OCI-LY7 (cell line): ENCODE measurements around the gene DLGAP1. TPM values are rescaled to one million over a fixed set of nuclear protein-coding genes. Genes with fewer than 3 reads are reported as not detected.

Source experiments
- BruUV-seq: library from RNA; stranded (reverse); fragments of 400-500 nt; replicated peaks from 2 replicates; lab custom pipeline; 2021; lab: Mats Ljungman, UMichigan
- CTCF ChIA-PET: fragments of 300-600 bp; sonication (Branson Sonifier 250); formaldehyde crosslinking; loops from one replicate; lab custom pipeline; 2022; ENCODE audit warnings: antibody characterized with exemption; ENCODE audit not compliant: unreplicated experiment; lab: Charles Lee
- POLR2A ChIA-PET: fragments of 300-600 bp; sonication (Branson Sonifier 250); formaldehyde crosslinking; loops from one replicate; lab custom pipeline; 2022; ENCODE audit warnings: antibody characterized with exemption; lab: Charles Lee
- DNase-seq: peaks from one replicate; pipeline ENCODE4 v3.0.0-alpha.2; 2015; ENCODE audit warnings: low spot score
- H2AFZ ChIP-seq: fragments of 200-600 bp; sonication (generic), shearing (Covaris generic); 2 replicates; pipeline ENCODE4 v1.6.1; 2014; ENCODE audit warnings: mild to moderate bottlenecking, antibody characterized with exemption, low read length, moderate library complexity
- H3K27ac ChIP-seq: fragments of 200-600 bp; sonication (generic); 2 replicates; pipeline ENCODE4 v1.5.1; 2014; ENCODE audit warnings: mixed run types, low read depth, mild to moderate bottlenecking, moderate library complexity, low read length, inconsistent platforms; ENCODE audit not compliant: poor library complexity, severe bottlenecking
- H3K36me3 ChIP-seq: fragments of 200-600 bp; sonication (generic); 2 replicates; pipeline ENCODE4 v1.6.1; 2014; ENCODE audit warnings: mild to moderate bottlenecking, antibody characterized with exemption, low read length, moderate library complexity, mixed read lengths; ENCODE audit not compliant: insufficient read depth
- H3K4me1 ChIP-seq: fragments of 200-600 bp; sonication (generic); 2 replicates; pipeline ENCODE4 v1.5.1; 2014; ENCODE audit warnings: mild to moderate bottlenecking, low read length; ENCODE audit not compliant: insufficient read depth, poor library complexity, severe bottlenecking
- H3K4me2 ChIP-seq: fragments of 200-600 bp; sonication (generic); 2 replicates; pipeline ENCODE4 v1.6.1; 2014; ENCODE audit warnings: mild to moderate bottlenecking, low read length
- H3K4me3 ChIP-seq: fragments of 200-600 bp; sonication (generic); 2 replicates; pipeline ENCODE4 v1.5.1; 2014; ENCODE audit warnings: mild to moderate bottlenecking, low read depth, low read length; ENCODE audit not compliant: poor library complexity, severe bottlenecking
- H3K79me2 ChIP-seq: fragments of 200-600 bp; sonication (generic); 2 replicates; pipeline ENCODE4 v1.6.1; 2016; ENCODE audit warnings: low read depth, mild to moderate bottlenecking, low read length, moderate library complexity, mixed read lengths; ENCODE audit not compliant: insufficient read depth
- H3K9me2 ChIP-seq: fragments of 200-600 bp; sonication (generic); 2 replicates; pipeline ENCODE4 v1.6.1; 2016; ENCODE audit warnings: mild to moderate bottlenecking, low read length, mixed read lengths; ENCODE audit not compliant: insufficient read depth
- H3K9me3 ChIP-seq: fragments of 200-600 bp; sonication (generic); 2 replicates; pipeline ENCODE4 v1.6.1; 2014; ENCODE audit warnings: mild to moderate bottlenecking, mixed run types, low read length, mixed read lengths
- H4K20me1 ChIP-seq: fragments of 200-600 bp; sonication (generic); 2 replicates; pipeline ENCODE4 v1.6.1; 2014; ENCODE audit warnings: mild to moderate bottlenecking, antibody characterized with exemption, low read length, moderate library complexity, mixed read lengths; ENCODE audit not compliant: insufficient read depth
- EZH2phosphoT487 ChIP-seq: fragments of 200-600 bp; sonication (generic); IDR thresholded peaks from 2 replicates; pipeline ENCODE4 v1.6.1; 2018; ENCODE audit warnings: low read depth, borderline replicate concordance, mild to moderate bottlenecking, mixed run types, antibody characterized with exemption, low read length, moderate library complexity, mixed read lengths
- intact Hi-C: fragments of 100-400 bp; cut with micrococcal nuclease; formaldehyde crosslinking; loops from one replicate; pipeline ENCODE4 v1.10.0; 2022; ENCODE audit not compliant: unreplicated experiment
- total RNA-seq, 2 experiments: library from RNA; depleted of rRNA in 1 of 2; stranded (reverse); fragments of >200 nt in 1 of 2; shearing (Covaris generic) in 1 of 2; gene quantifications; 2 replicates each; pipeline ENCODE4 v1.2.3, GENCODE V29; 2014 to 2022
- TF ChIP-seq, protein P1 (sequence below): fragments of 200-600 bp; sonication (generic); conservative IDR thresholded peaks from 2 replicates; pipeline ENCODE4 v1.5.1; 2014; ENCODE audit warnings: mild to moderate bottlenecking, antibody characterized with exemption, low read length, moderate library complexity, mixed read lengths

The DLGAP1 gene
- total RNA-seq, 2 experiments from 2014 or later = 0.22 TPM; not detected in 1

DNA sequence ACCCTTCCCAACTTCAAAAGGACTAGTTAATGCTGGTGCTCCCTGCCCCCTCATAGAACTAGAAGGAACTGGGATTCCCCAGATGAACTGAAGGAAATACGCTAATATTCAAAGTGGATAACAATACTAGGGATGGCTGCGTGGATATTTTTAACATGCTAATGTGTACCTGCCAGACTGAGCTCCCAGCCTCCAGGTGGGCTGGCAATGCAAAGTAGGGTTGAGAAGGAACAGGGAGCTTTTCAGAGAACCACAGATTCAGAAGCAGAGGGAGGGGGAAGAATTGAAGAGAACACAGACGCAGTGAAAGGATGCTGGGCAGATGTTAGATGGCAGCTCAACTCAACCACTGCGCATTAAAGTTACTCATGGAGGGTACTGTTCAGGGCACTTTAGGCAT, 650.8 kb downstream of the DLGAP1 start:
- Histone ChIP-seq H3K27ac (no peak overlapping the region), H3K9me3 (no peaks in the 10 kb centered on the region), H3K36me3 (no peaks in the 10 kb centered on the region), H3K4me2 (no peak overlapping the region), H4K20me1 (no peaks in the 10 kb centered on the region), H3K4me1 (peaks cover 9% of the 10 kb centered on the region), H3K9me2 (no peaks in the 10 kb centered on the region), H3K79me2 (no peaks in the 10 kb centered on the region), H3K4me3 (no peak overlapping the region), H2AFZ (no peak overlapping the region)
- intact Hi-C loops = no loop called here
- CTCF ChIA-PET = no interaction called here
- no TSS peak for BruUV-seq
- POLR2A ChIA-PET = interaction anchor here (0.6 to 1.3 kb wide), 4 partner anchors 14 to 382 kb away, joined by 3 to 6 read pairs (median 4); no protein-coding TSS in a partner anchor
- DNase-seq = no peak
- TF ChIP-seq EZH2phosphoT487 = no peak
- TF ChIP-seq, protein P1, sequence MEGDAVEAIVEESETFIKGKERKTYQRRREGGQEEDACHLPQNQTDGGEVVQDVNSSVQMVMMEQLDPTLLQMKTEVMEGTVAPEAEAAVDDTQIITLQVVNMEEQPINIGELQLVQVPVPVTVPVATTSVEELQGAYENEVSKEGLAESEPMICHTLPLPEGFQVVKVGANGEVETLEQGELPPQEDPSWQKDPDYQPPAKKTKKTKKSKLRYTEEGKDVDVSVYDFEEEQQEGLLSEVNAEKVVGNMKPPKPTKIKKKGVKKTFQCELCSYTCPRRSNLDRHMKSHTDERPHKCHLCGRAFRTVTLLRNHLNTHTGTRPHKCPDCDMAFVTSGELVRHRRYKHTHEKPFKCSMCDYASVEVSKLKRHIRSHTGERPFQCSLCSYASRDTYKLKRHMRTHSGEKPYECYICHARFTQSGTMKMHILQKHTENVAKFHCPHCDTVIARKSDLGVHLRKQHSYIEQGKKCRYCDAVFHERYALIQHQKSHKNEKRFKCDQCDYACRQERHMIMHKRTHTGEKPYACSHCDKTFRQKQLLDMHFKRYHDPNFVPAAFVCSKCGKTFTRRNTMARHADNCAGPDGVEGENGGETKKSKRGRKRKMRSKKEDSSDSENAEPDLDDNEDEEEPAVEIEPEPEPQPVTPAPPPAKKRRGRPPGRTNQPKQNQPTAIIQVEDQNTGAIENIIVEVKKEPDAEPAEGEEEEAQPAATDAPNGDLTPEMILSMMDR = no peak

DNA sequence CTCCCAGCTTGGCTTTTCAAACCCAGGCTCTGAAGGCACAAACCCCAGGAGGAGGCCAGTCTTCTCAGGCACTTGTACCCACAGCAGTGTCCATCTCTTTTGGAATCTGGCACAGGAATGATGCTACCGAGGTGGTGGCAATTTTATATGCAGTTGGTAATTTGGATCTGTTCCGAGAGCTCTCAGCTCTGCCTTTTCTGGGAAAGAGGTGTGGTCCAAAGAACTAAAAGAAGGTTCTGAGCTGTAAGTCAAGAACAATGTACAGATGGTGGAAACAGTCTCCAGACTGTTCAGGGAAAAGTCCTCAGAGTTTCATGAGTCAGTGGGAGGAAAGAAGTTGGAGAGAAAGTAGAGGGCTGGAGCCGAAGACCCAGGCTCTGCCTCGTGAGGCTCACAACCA, 651.8 kb downstream of the DLGAP1 start:
- no peak overlapping the region for H3K4me3 ChIP-seq
- H3K36me3 ChIP-seq = no peaks in the 10 kb centered on the region
- no peak for DNase-seq
- no peaks in the 10 kb centered on the region for H3K79me2 ChIP-seq
- no TSS peak for BruUV-seq
- H3K9me3 ChIP-seq = no peaks in the 10 kb centered on the region
- H3K4me2 ChIP-seq = no peak overlapping the region
- no peak overlapping the region for H3K27ac ChIP-seq
- intact Hi-C loops = no loop called here
- CTCF ChIA-PET = no interaction called here
- H3K9me2 ChIP-seq = no peaks in the 10 kb centered on the region
- peaks cover 9% of the 10 kb centered on the region for H3K4me1 ChIP-seq
- no peak overlapping the region for H2AFZ ChIP-seq
- TF ChIP-seq EZH2phosphoT487 = no peak
- TF ChIP-seq, protein P1 = no peak
- no peaks in the 10 kb centered on the region for H4K20me1 ChIP-seq
- POLR2A ChIA-PET = interaction anchor here (1.2 kb wide), 1 partner anchor 24 kb away, joined by 3 read pairs; no protein-coding TSS in a partner anchor

DNA sequence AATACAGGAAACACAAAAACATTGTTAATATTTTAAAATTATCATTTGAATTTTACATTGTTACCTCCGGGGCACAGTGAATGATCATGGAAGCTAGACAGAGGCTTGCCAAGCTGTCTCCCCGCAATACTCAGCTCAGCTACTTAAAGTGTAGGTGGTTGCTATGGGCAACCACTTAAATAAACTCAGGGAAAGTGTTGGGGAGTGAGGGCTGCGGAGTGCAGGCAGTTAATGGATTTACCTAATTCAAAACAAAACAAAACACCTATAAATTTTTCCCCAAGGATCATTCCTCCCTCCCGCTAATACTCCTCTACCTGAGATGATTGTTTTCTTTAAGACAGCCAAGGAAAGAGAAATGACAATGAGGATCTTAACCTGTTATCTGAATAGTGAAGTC, 655.6 kb downstream of the DLGAP1 start:
- ChIA-PET CTCF (no interaction called here), POLR2A (interaction anchor here (0.5 to 0.6 kb wide), 2 partner anchors 112 to 1020 kb away, joined by 3 read pairs; no protein-coding TSS in a partner anchor)
- intact Hi-C loops = no loop called here
- H3K27ac ChIP-seq = no peak overlapping the region
- H3K4me1 ChIP-seq = peaks cover 2% of the 10 kb centered on the region
- no peaks in the 10 kb centered on the region for H3K9me2 ChIP-seq
- DNase-seq = no peak
- H3K36me3 ChIP-seq = no peaks in the 10 kb centered on the region
- H3K4me2 ChIP-seq = no peak overlapping the region
- no peak overlapping the region for H3K4me3 ChIP-seq
- H3K79me2 ChIP-seq = no peaks in the 10 kb centered on the region
- no peak for TF ChIP-seq EZH2phosphoT487
- TF ChIP-seq, protein P1 = no peak
- no peaks in the 10 kb centered on the region for H4K20me1 ChIP-seq
- BruUV-seq = no TSS peak
- no peak overlapping the region for H2AFZ ChIP-seq
- H3K9me3 ChIP-seq = no peaks in the 10 kb centered on the region
